GM19193 (cell line): ENCODE measurements around the gene PREB.

ENCODE experiments used
- POLR2A ChIP-seq: IDR thresholded peaks from 4 replicates; pipeline ENCODE4 v1.6.1; 2011; ENCODE audit not compliant: insufficient read depth, insufficient read length; ENCODE audit errors: extremely low read depth

Gene PREB, protein sequence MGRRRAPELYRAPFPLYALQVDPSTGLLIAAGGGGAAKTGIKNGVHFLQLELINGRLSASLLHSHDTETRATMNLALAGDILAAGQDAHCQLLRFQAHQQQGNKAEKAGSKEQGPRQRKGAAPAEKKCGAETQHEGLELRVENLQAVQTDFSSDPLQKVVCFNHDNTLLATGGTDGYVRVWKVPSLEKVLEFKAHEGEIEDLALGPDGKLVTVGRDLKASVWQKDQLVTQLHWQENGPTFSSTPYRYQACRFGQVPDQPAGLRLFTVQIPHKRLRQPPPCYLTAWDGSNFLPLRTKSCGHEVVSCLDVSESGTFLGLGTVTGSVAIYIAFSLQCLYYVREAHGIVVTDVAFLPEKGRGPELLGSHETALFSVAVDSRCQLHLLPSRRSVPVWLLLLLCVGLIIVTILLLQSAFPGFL

DNA sequence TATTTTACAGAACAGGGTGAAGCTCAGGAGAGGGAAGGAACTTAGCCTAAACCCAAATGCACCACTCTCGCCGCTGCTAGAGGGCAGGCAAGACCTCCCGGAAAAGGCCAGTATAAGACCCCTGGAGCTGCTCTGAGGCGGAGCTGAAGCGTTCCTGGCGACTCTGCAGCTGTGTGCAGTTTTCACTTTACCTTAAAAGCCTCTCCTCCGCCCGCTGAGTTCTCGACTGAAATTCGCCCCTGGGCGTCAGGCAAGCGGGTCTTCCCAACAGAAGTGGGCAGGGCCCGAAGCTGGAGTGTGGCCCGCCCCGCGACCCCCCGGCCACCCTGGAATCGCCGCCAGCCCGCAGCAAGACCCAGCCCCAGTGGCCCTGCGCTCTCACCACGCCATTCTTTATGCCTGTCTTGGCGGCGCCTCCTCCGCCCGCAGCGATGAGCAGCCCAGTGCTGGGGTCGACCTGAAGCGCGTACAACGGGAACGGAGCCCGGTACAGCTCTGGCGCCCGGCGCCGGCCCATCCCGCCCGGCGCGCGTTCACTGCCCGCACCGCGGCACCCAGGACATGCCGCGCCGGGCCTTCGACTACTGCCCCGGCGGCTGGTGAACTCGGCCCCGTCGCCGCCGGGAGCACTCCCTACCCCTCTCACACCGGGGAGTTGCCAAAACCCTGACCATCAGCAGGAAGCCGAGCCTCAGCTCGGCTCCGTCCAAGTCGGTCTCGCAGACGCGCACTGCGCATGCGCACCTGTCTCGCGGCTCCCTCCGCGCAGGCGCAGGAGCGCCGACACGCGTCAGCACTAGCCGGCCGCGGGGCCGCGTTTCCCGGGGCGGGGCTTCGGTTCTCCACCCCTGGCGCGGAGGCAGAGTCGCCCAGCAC lies at the start of gene PREB:
Gene PREB, minus strand, starts transcription at position 732 of the 876 bp plus-strand sequence. Its CDS starts 215 bp downstream, at position 517.
- TF ChIP-seq POLR2A = peak; percentile 89

DNA sequence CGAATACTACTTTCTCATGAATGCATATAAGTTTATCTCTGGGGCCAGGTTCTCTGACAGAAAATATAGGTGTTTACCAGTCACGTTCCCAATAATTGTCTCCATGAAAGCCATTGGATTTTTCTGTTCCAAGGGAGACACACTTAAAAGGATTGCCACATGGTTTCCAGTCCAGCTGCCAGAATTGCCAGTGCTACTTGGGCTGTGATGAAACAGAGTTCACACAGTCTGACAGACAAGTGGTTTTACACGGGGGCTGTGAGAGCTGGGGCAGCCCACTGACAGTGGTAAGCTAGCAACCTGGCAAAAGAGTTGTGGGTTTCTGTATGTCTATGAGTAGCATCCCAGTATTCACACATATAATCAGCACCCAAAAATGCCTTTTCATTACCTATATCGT lies 49.7 kb upstream of the PREB start:
- TF ChIP-seq POLR2A = no peak

DNA sequence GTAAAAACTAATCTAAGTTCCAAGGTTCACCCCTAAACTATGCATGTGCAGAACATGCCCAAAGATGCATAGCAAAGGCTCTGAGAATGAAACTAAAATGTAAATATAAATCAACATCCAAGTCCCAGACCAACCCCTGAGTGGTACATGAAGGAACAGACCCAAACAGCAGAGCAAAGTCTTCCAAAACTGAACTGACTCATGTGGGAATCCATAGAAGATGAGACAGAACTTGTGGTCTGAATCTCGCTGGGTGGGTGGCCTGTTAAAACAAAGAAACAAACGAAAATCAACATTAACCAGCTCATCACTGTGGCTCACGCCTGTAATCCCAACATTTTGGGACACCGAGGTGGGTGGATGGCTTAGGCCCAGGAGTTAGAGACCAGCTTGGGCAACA lies 47.9 kb upstream of the PREB start:
- no peak for TF ChIP-seq POLR2A

DNA sequence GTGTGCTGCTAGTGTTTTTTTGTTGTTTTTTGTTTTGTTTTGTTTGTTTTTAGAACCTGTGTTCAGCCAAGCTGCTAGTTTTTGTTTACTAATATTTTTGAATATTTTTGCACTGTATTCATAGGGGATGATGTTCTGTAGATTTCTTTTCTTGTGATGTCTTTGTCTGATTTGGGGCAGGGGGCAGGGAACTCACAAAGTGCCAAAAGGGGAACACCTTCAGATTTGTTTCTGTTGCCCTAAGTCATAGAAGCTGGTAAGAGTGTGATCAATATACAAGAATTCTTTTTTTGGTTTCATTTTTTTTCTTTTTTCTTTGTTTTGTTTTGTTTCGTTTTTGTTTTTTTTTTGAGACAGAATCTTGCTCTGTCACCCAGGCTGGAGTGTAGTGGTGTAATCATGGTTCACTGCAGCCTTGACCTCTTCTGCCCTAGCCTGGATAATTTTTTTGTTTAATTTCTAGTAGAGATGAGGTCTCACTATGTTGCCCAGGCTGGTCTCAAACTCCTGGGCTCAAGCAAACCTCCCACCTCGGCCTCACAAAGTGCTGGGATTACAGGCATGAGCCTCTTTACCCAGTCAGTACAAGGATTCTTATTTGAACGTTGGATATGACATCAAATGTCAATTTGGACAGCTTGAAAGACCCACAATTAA lies 45.0 kb upstream of the PREB start:
- no peak for TF ChIP-seq POLR2A

DNA sequence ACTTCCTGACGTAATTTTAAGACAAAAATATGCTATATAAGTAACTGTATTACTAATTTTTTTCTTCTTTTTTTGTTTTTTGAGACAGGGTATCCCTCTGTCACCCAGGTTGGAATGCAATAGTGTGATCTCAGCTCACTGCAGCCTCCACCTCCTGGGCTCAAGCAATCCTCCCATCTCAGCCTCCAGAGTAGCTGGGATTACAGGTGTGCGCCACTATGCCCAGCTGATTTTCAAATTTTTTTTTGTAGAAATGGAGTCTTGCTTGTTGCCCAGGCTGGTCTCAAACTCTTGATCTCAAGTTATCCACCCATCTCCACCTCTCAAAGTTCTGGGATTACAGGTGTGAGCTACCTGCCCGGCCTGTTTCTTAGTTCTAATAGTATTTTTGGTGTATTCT lies 44.0 kb upstream of the PREB start:
- TF ChIP-seq POLR2A = no peak

DNA sequence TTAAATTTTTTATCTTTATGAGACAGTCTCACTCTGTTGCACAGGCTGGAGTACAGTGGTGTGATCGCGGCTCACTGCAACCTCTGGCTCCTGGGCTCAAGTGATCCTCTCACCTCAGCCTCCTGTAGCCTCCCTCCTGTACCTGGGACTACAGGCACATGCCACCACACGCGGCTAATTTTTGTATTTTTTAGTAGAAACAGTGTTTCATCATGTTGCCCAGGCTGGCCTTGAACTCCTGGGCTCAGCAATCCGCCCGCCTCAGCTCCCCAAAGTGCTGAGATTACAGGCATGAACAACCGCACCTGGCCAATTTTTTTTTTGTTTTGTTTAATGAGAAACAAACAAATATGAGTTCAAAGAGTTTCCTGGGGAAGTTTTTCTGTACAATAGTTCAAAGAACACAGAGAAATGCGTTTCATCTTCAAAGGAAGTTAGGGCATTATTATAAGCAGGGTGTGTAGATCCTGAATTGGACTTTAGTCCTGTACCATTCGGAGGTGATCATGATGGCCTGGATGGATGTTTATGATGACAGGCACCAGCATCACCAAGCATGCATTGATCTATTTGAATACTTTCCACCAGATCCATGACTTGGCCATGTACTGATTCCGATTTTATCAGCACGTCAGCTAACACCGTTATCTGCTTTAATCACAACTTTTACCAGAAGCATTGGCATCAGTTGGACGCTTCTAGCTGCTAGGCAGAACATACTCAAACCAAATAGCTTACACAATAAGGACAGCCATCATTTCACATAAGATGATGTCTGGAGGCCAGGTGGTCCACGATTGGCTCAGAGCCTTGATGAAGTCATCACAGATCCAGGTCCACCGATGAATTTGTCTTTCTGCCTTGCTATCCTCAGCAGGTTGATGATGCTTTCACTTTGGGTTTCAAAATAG lies 43.3 kb upstream of the PREB start:
- no peak for TF ChIP-seq POLR2A

DNA sequence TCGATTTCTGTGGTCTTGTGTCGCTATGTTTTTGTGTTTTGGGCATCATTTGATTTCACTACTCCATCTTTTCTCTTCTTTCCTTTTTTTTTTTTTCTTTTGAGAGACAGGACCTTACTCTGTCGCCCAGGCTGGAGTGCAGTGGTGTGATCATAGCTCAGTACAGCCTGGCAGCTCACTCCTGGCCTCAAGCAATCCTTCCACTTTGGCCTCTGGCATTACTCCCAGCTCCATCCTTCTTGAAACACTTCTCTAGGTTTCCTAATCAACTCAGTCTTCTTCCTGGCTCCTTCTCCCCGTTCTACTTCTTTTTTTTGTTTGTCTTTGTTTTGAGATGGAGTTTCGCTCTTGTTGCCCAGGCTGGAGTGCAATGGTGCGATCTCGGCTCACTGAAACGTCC lies 40.9 kb upstream of the PREB start:
- no peak for TF ChIP-seq POLR2A

DNA sequence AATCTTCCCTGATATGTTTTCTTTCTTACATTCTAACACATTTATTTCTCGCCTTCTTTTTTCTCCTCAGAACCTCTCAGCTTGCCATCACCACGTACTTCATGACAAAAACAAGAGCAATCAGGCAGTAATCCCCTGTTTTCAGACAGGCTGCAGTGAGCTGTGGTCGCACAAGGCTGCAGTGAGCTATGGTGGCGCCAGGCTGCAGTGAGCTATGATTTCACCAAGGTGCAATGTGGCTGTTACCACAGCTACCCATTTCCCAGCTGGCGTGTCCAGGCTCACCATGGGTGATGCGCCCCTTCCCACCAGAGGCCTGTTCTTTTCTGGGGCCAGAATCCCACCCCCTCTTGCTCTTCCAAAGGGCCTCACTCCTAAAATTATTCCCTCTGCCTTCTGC lies 40.2 kb upstream of the PREB start:
- TF ChIP-seq POLR2A = no peak

DNA sequence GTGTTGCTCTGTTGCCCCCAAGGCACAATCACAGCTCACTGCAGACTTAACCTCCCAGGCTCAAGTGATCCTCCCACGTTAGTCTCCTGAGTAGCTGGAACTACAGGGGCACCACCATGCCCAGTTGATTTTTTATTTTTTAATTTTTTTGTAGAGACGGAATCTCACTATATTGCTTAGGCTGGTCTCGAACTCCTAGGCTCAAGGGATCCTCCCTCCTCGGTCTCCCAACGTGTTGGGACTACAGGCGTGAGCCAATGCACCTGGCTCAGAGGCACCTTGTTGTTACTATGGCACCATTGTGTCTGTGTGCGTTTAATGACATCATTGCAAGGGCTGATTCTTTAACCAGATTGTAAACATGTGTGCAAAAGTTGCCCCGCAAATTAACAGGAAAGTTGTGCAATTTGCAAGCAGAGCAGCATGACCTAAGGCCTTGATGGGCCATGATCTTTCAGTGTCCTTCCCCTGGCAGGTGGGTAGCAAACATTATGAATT lies 37.0 kb upstream of the PREB start:
- no peak for TF ChIP-seq POLR2A

DNA sequence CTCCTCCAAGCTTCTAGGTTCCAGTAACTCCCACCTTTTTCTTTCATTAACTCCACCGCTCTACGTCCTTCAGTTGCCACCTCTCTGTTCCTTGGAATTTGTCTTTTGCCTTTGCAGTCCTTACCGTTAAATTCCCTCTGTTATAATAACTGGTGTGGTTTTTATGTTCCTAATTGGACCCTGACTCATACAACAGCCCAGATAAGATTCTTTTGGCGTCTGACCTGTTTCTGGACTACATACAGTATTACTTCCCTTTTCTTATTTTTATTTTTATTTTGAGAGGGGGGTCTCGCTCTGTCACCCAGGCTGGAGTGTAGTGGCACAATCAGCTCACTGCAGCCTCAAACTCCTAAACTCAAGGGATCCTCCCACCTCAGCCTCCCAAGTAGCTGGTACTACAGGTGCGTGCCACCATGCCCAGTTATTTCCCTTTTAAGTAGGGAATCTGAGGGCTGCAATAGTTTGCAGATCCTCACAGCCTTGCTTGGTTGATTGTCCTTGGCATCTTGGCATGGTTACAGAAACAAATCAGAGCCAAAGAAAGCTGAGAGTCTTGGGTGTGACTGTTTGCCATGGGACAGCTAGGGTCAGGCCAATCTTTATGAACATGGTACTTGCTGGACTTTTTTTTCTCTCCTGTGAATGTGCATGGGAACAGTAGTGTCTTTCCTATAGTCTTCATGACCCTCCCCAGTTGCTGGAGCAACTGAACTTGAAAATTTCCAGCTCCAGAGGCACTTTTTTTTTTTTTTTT lies 36.3 kb upstream of the PREB start:
- TF ChIP-seq POLR2A = no peak

DNA sequence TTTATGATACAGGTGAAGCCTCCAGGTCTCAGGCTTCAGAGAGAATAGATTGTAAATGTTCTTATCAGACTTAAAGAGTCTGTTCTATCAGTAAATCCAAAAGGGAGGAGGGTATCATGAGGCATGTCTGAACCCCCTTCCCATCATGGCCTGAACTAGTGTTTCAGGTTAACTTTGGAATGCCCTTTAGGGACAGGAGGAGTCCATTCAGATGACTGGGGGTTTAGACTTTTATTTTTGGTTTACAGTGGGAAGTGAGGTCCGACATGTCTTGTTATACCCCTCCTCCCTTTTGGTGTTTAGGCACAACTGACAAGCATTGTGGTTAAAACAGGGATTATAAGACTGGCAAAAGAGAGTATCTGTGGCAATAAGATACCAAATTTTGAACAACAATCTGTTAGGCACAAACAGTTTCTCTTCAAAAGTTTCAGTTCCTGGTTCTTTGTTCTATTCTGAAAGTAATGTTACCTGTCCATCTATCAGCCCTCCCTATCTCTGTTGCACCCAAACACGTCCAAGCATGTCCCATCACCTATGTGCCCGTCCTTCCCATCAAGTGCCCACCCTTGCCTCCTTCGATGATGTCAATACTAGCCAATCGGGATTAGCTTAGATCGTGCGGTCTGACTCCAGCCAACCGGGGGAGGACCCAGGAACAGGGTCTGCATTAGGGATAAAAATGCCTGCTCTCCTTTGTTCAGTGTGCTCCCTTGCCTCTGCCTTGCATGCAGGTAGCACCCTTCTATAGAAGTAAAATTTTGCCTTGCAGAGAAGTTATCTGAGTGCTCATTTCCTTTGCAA lies 30.7 kb upstream of the PREB start:
- no peak for TF ChIP-seq POLR2A

DNA sequence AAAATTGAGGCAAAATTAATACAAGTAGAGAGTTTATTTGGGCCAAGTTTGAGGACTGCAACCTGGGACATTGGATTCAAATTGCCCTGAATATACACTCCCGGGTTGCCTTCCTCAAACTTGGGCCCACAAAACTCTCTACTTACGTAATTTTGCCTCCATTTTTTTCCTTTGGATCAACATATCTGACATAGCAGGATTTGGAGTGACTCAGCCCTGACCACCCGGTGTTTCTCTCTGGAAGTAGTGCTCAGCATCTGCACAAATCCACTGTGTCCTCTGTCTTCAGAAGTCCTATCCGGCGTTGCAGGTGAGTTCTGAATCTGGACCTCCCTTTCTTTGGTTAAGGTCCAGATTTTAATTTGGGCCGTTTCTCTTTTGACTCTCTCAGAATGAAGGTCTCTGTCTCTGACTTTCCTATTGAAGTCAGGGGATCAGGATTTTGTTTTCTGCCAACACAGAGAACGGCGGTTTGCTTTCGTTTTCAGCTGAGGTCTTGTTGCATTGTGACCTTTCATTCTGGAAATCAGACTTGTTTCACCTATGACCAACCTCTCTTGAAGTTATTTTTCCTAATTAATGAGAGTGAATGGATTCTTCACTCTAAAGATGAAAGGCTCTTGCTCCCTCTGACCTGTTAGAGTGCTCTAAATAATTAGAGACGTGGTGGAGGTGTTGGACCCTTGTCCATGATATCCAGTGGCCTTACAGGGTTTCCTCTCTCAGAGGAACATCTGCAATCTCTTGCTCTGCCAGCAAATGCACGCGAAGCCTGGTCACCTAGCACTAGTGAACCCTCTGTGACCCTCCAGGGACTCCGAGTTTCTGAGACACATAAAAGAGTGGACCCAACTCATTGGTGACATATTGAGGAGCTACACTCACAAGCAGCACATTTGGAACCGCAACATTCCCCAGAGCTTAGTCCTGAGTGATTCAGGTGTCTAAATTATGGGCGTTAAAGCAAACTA lies 28.0 kb upstream of the PREB start:
- TF ChIP-seq POLR2A = no peak

DNA sequence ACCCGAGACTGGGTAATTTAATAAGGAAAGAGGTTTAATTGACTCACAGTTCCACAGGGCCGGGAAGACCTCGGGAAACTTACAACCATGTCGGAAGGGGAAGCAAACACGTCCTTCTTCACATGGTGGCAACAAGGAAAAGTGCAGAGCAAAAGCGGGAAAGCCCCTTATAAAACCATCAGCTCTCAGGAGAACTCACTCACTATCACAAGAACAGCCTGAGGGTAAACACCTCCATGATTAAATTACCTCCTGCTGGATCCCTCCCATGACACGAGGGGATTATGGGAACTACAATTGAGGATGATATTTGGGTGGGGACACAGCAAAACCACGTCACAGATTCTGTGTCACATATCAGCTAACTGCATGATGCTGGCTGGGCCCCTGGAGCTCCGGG lies 25.8 kb upstream of the PREB start:
- TF ChIP-seq POLR2A = no peak
